ENCODE measurements around the gene ARG1.

DNA sequence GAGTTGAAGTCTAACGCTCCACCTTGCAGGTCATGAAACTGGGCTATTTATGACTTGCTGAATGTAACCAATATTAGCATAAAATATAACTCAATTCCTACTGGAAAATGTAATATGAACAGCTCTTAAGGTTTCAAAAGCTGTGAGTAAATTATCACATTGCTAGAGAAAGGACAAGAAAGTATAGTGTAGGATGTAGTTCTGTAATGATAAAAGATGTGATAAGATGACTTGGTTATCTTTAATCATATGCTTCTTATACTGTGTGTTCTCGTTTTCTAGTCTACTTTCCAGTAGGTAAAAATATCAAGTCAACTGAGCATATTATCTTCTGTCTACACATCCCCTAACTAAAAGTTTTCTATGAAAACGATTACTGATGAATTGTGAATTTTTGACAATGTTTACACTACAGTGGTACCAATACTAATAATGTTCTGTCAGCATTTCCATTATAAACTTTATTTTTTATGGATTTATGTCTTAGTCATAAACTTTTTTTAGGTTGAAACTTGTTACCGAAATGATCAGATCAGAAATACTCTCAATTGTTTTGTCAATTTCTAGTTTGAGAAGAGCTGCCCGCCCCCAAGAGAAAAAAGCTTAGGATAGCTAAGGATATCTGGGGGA lies 40.4 kb downstream of the ARG1 start:
- no peak for TF ChIP-seq SMC3 (IDR thresholded peaks at IDR 0.05; ENCODE audit: low read depth, low read length)
- TF ChIP-seq GABPA (IDR thresholded peaks at IDR 0.05; ENCODE audit: low read depth): no peak
- TF ChIP-seq, protein P1, sequence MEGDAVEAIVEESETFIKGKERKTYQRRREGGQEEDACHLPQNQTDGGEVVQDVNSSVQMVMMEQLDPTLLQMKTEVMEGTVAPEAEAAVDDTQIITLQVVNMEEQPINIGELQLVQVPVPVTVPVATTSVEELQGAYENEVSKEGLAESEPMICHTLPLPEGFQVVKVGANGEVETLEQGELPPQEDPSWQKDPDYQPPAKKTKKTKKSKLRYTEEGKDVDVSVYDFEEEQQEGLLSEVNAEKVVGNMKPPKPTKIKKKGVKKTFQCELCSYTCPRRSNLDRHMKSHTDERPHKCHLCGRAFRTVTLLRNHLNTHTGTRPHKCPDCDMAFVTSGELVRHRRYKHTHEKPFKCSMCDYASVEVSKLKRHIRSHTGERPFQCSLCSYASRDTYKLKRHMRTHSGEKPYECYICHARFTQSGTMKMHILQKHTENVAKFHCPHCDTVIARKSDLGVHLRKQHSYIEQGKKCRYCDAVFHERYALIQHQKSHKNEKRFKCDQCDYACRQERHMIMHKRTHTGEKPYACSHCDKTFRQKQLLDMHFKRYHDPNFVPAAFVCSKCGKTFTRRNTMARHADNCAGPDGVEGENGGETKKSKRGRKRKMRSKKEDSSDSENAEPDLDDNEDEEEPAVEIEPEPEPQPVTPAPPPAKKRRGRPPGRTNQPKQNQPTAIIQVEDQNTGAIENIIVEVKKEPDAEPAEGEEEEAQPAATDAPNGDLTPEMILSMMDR (IDR thresholded peaks at IDR 0.05): no peak
- no peak for TF ChIP-seq NFIC (IDR thresholded peaks at IDR 0.05; ENCODE audit: borderline replicate concordance)
- no peak for TF ChIP-seq EP300 (IDR thresholded peaks at IDR 0.05; ENCODE audit: borderline replicate concordance in 1 of 2, low read depth in 1 of 2, low read length in 1 of 2)
- TF ChIP-seq, protein P2, sequence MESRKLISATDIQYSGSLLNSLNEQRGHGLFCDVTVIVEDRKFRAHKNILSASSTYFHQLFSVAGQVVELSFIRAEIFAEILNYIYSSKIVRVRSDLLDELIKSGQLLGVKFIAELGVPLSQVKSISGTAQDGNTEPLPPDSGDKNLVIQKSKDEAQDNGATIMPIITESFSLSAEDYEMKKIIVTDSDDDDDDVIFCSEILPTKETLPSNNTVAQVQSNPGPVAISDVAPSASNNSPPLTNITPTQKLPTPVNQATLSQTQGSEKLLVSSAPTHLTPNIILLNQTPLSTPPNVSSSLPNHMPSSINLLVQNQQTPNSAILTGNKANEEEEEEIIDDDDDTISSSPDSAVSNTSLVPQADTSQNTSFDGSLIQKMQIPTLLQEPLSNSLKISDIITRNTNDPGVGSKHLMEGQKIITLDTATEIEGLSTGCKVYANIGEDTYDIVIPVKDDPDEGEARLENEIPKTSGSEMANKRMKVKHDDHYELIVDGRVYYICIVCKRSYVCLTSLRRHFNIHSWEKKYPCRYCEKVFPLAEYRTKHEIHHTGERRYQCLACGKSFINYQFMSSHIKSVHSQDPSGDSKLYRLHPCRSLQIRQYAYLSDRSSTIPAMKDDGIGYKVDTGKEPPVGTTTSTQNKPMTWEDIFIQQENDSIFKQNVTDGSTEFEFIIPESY (IDR thresholded peaks at IDR 0.05; ENCODE audit: borderline replicate concordance, low read depth): no peak
- no peak for TF ChIP-seq EZH2phosphoT487 (IDR thresholded peaks at IDR 0.05; ENCODE audit: borderline replicate concordance, low read depth)
- no peak for TF ChIP-seq RFX5 (IDR thresholded peaks at IDR 0.05; ENCODE audit: low read length)
- TF ChIP-seq RAD21 (IDR thresholded peaks at IDR 0.05; ENCODE audit: low read length): no peak
- TF ChIP-seq TAF1 (IDR thresholded peaks at IDR 0.05; ENCODE audit: borderline replicate concordance, low read depth, low read length): no peak
- TF ChIP-seq JUND (IDR thresholded peaks at IDR 0.05): no peak
- TF ChIP-seq, protein P3, sequence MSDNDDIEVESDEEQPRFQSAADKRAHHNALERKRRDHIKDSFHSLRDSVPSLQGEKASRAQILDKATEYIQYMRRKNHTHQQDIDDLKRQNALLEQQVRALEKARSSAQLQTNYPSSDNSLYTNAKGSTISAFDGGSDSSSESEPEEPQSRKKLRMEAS (IDR thresholded peaks at IDR 0.05; ENCODE audit: low read depth): no peak
- no peak for TF ChIP-seq IRF3 (IDR thresholded peaks at IDR 0.05; ENCODE audit: low read depth, low read length)
- TF ChIP-seq SIN3A (IDR thresholded peaks at IDR 0.05; ENCODE audit: borderline replicate concordance, low read depth, low read length): no peak
